NCI-H510A treated with DMSO at 0.1 percent for 48 hours (cell line): ENCODE measurements around the gene TRIM33.
"Not testable (repeated sequence)": the region's sequence is repeated elsewhere in the genome, so short reads cannot be mapped to it uniquely, and the experiment has no call there.

ENCODE experiments used
- DNase-seq: peaks from one replicate; lab custom pipeline; 2025; lab: John Stamatoyannopoulos, UW

The TRIM33 gene

DNA sequence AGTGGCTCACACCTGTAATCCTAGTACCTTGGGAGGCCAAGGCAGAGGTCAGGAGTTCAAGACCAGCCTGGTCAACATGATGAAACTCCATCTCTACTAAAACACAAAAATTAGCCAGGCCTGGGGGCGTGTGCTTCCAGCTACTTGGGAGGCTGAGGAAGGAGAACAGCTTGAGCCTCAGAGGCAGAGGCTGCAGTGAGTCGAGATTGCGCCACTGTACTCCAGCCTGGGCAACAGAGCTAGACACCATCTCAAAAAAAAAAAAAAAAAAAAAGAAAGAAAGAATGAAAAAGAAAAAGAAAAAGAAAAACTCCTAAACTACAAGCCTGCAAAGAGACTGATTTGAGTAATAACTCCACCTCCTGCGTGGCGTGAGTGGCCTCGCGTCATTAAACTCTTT is 92.1 kb downstream of the TRIM33 start:
- DNase-seq, result not testable (repeated sequence)

DNA sequence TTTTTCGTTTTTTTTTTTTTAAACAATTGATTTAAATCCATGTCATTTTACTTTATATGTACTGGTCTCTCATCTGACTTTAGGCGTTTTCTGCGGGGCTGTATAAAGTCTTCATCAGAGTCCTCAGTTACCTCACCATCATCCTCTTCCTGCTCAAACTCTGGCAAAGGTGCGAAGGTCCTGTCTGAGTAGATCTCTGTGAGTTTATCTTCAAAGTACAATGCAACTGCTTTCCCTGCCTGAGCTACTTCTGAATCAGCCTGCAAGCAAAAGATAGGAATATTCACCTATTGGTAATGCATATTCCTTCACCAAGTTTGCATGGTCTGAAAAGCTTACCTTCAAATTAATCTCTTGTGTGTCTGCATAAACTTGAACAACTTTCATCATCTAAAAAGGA is 113.4 kb downstream of the TRIM33 start:
- no peak for DNase-seq

DNA sequence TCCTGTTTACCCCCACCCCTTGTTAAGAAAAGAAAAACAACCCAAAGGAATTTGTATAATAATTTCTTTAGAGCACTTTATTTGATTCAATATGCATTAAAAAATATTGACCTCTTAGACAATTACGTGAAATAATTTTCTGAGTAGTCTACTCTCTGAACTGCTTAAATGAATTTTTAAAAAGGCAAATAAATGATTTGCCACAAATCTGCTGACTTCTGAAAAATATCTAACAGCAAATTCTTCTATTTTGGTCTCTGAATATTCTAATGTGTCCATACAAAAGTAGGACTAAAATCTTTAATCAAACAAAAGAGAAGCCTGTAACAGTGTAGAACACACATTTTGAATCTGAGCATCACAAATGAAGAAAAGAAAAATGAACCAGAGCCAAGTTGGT is 115.1 kb downstream of the TRIM33 start:
- no peak for DNase-seq

GRCh38 chr1:114390960-114391359 is 120.0 kb downstream of the TRIM33 start:
- DNase-seq, result no peak

DNA sequence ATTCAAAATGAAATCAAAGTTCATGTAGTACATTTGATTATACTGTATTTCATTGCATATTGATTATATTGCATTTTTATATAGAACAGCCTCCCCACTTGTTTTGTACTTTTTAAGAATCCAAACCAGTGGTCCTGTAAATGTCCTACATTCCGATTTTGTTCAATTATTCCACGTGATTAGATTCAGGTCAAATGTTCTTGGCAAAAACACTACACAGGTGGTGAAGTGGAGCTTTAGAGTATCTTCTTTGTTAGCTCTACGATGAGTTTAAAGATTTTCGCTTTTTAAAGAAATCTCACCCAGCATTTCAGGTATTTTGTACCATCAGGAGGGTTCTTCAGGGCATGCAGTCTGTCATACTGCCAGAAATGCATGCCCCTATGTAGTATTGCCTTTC is 120.6 kb downstream of the TRIM33 start:
- no peak for DNase-seq

DNA sequence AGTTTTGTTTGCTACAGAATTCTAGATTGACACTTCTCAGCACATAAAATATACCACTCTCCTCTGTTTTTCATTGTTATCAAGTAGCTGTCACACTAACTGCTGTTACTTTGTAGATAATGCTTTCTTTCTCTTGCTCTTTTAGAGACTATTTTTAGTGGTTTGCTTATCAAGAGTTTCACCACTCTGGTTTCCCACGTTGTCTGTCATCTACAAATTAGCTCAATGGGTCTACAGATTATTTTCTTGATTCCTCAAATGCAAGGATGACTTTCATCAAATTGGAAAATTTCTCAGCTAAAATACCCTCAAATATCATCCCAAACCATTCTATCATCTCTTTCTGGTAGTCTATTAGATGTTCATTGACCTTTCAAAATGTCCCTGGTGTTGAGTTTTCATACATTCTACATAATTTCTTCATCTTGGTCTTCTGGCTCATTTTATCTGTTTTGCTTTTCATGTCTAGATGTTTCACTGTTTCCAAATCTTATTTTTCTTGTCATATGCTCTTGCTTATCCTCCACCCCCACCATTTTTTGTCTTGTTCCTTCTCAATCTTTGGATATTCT is 122.5 kb downstream of the TRIM33 start:
- DNase-seq, result no peak

- DNase-seq, result not testable (repeated sequence)
Observed at GRCh38 chr1:114387585-114387984, 123.4 kb downstream of the TRIM33 start.

GRCh38 chr1:114387010-114387360 is 124.0 kb downstream of the TRIM33 start:
- no peak for DNase-seq

DNA sequence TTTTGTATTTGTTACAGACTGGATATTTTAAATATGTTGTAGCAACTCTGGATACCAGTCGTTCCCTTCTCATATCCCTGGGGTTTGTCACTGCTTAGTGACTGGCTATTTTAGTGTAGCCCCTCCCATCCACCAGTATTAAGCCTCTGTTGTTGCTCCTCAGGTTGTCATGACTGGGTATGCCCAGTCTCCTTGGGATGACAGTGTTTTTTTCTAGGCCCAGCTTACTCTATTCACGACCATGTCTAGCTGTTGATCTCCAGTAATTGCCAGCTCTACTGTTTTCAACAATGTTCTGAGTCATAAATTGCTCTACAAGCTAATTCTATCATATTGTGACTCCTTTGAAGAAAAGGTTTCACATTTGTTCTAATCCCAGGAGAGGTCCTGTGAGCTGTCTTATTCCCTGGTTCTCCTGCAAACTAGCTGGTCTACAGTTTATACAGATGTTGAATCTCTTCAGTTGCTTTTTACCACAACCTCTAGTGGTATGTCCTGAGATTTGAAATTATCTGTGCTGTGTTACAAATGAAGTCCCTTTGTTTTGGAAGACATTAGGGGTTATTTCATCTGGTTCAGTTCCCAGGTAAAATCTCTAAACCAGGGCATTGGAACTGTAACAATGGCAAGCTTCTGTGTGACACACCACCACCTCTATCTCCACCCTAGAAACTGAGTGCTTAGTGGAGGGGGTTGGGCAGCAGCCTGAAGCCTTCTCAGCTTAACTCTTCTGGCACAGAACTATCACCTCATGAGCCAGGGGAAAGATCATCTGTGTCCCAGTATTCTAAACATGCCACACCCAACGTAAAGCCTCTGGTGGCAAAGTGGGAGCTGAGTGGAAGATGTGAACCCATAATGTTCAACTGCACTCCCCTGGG is 124.6 kb downstream of the TRIM33 start:
- DNase-seq, result no peak

DNA sequence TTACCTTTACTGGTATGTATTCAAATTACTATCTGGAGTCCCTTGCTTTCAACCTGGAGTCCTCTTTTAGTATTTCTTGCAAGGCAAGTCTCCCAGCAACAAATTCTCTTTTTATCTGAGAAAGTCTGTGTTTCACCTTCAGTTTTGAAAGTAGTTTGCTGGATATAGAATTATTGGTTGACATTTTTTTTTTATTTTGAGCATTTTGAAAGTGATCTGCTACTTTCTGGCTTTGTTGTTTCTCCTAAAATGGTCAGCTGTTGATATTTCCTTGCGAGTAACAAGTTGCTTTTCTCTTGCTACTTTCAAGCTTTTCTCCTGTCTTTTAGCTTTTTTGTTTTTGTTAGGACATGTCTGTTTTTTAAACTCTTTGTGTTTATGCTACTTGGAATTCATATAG is 126.1 kb downstream of the TRIM33 start:
- DNase-seq, result no peak

DNA sequence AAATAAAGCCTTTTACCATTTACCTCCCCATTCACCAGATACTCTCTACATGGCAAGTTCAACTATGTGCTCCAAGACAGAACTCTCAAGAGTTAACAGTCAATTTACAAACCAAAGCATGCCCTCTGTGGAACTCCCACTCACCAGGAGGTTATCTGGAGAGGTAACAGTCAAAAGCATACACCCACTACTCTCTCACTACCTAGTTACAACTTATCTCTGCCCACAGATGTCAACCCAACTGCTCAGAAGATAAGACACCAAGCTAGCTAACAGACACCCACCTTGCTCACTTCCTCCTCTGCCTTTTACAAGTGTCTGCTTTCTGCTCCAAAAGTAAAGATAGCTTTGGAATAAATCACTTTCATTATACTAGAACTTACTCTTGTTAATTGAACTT is 131.0 kb downstream of the TRIM33 start:
- DNase-seq, result no peak

GRCh38 chr1:114379358-114379757 is 131.6 kb downstream of the TRIM33 start:
- no peak for DNase-seq

DNA sequence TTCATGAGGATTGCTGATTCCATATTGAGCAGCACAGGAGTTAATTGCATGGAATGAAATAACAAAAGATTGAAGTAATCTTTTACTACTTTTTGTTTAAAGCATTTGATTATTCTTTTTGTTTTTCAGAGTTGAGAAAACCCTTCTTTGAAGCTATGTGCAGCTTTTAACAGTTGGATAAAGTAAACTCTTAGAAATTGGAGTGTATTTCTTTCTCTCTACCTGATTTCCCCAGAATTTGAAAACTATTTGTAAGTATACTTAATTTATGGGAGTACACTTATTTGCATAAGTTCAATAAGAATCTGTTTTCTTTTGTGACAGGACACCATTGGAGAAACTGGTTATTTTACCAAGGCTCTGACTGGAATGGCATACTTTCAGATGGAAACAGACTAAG is 133.6 kb downstream of the TRIM33 start:
- no peak for DNase-seq

DNA sequence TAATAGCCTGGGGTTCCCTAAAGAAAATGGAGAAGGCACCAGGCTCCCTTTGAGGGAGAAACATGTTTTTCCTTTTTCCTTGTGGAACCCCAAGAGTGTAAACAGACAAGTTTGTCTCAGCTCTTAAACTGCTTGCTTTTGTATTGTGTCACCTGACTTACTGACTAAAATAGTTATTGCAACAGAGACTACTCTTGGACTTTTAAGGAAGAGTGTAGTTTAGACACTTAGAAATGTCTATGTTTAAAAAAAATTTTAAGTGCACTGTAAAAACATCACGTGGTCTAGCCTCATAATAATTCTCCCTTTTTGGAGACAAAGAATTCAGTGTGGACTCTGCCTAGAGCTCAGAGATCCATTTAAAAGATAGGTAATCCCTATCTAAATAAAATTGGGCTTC is 141.1 kb downstream of the TRIM33 start:
- no peak for DNase-seq

DNA sequence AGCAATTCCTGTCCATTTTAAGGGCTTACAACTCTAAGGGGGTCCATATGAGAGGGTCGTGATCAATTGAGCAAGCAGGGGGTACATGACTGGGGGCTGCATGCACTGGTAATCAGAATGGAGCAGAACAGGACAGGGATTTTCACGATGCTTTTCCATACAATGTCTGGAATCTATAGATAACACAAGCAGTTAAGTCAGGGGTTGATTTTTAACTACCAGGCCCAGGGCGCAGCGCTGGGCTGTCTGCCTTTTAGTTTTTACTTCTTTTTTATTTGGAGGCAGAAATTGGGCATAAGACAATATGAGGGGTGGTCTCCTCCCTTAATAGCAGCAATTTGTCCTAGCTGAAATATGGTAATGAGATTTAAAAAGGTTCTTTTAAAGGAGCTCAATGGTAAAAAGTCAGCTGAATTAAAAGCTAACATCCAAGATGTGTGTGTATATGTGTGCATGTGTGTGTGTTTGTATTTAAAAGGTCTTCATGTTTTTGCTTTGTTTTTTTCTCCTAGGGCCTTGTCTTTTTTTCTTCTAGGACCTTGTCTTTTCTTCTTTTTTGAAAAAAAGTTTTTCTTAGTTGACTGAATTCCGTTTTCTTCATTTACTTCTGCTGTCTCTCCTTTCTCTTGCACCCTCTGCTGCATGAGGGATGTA is 141.6 kb downstream of the TRIM33 start:
- DNase-seq, result not testable (repeated sequence)

- DNase-seq, result no peak
Observed at GRCh38 chr1:114368560-114369255, 142.3 kb downstream of the TRIM33 start.

DNA sequence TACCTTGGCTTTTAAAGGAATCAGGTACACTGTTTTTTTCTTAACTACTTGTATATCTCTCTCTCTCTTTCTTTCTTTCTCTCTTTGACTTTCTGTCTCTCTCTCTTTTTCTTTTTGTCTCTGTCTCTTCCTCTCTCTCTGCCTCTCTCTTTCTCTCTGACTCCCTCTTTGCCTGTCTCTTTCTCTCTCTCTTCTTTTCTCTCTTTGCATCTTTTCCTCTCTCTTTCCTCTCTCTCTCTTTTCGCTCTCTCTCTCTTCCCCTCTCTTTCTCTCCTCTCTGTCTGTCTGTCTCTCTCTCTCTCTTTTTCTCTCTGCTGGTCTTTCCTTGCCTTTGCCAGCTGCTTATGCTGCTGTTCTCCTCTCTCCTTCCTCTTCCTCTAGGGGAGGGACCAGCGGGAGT is 143.2 kb downstream of the TRIM33 start:
- no peak for DNase-seq

- not testable (repeated sequence) for DNase-seq
Observed at GRCh38 chr1:114363230-114363629, 147.8 kb downstream of the TRIM33 start.

- no peak for DNase-seq
Observed at GRCh38 chr1:114359791-114360190, 151.2 kb downstream of the TRIM33 start.

- no peak for DNase-seq
Observed at GRCh38 chr1:114355240-114355639, 155.8 kb downstream of the TRIM33 start.

GRCh38 chr1:114353262-114353661 is 157.7 kb downstream of the TRIM33 start:
- DNase-seq, result peak; percentile 51

- peak; percentile 19 for DNase-seq
Observed at GRCh38 chr1:114352797-114353196, 158.2 kb downstream of the TRIM33 start.
